Neural cell (in vitro differentiated cells): Measurements from ENCODE around the gene CTSE.

Source experiments
- EP300 ChIP-seq: fragments of 450-650 bp; conservative IDR thresholded peaks from 2 replicates; pipeline ENCODE4 v1.6.1; 2014; ENCODE audit warnings: antibody characterized with exemption, mild to moderate bottlenecking, moderate library complexity; ENCODE audit not compliant: poor library complexity, severe bottlenecking
- TAF1 ChIP-seq: IDR thresholded peaks from 2 replicates; pipeline ENCODE4 v1.6.1; 2012; ENCODE audit warnings: low read depth

DNA sequence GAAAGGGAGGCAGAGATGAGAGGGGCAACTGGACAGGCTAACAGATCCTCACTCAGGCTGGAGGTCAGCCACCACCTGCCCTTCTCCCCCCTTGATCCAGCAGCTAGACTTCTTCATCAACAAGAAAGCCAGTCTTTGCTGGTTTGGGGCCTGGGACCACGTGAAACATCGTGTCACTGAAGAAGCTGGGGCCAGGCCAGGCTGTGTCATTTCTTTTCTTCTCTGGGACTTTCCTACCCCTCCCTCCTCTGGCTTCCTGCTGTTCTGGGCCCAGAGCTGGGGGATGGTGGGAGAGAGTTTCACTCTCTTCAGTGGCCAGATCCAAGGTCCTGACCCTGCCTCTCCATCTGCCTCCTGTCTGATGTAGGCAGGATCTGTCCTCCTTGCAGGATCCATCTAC, 62.3 kb downstream of the CTSE start:
- TF ChIP-seq EP300: no peak
- TF ChIP-seq TAF1: no peak
